T-helper 9 cell (primary cell): ENCODE results near the gene ARHGAP6.
"Not testable (repeated sequence)": the region's sequence is repeated elsewhere in the genome, so short reads cannot be mapped to it uniquely, and the experiment has no call there.

Experiments used
- DNase-seq: peaks from one replicate; pipeline ENCODE4 v3.0.0-alpha.2; 2020

ARHGAP6 gene

DNA sequence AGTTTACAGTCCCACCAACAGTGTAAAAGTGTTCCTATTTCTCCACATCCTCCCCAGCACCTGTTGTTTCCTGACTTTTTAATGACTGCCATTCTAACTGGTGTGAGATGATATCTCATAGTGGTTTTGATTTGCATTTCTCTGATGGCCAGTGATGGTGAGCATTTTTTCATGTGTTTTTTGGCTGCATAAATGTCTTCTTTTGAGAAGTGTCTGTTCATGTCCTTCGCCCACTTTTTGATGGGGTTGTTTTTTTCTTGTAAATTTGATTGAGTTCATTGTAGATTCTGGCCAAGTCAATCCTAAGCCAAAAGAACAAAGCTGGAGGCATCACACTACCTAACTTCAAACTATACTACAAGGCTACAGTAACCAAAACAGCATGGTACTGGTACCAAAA, 146.5 kb downstream of the ARHGAP6 start:
- not testable (repeated sequence) for DNase-seq

GRCh38 chrX:11509786-11510185, 155.9 kb downstream of the ARHGAP6 start:
- DNase-seq, result no peak

- no peak for DNase-seq
Observed at GRCh38 chrX:11504234-11504633, 161.5 kb downstream of the ARHGAP6 start.

GRCh38 chrX:11499076-11500044, 166.4 kb downstream of the ARHGAP6 start:
- no peak for DNase-seq

DNA sequence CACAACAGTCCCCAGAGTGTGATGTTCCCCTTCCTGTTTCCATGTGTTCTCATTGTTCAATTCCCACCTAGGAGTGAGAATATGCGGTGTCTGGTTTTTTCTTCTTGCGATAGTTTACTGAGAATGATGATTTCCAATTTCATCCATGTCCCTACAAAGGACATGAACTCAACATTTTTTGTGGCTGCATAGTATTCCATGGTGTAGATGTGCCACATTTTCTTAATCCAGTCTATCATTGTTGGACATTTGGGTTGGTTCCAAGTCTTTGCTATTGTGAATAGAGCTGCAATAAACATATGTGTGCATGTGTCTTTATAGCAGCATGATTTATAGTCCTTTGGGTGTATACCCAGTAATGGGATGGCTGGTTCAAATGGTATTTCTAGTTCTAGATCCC, 174.3 kb downstream of the ARHGAP6 start:
- not testable (repeated sequence) for DNase-seq

DNA sequence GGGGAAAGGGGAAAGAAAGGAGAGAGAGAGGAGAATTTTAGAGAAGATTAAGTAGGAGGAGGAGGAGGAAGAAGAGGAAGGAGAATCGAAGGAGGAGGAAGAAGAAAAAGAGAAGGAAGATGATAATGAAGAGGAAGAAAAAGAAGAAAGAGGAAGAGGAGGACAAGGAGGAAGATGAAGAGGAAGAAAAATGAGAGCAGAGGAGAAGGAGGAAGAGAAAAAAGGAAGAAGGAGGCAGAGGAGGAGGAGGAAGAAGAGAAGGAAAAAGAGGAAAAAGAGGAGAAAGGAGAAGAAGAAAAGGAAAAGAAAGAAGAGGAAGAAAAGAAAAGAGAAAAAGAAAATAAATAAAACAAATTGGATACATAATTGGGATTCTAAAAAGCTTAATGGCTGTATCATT, 181.4 kb downstream of the ARHGAP6 start:
- no peak for DNase-seq

DNA sequence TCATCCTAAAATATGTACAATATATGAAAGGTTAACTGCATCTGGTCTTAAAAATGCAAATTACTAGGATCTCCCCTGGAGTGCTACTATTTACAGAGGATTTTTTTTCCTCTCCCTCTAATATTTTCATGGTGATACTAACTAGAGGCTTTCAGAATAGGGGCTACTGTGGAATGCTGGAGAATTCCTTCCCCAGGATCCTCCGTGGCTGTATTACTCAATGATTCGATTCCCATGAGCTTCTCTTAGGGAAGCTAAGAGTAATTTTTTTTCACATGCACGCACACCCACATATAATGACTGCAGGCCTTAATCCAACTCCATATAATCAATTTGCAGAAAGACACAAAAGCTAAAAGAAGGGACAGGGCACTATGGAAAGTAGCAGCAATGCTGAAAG, 184.7 kb downstream of the ARHGAP6 start:
- no peak for DNase-seq

DNA sequence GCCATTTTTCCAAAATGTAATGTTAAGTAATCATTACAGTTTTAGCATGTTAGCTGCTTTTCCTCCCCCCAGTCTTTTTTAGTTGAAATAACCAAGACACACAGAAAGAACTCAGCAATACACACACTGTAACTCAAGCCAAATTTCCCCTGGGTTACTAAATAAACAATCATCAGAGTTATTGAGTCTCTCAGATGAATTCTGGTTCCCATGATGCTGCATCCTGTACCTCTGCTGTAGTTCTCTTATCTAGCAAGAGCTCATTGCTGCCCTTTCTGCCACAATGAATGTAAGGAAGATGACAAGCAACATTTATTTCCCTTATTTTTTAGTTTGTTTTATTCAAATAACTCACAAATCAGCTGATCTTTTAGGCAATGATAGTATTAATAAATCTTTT, 185.1 kb downstream of the ARHGAP6 start:
- no peak for DNase-seq

DNA sequence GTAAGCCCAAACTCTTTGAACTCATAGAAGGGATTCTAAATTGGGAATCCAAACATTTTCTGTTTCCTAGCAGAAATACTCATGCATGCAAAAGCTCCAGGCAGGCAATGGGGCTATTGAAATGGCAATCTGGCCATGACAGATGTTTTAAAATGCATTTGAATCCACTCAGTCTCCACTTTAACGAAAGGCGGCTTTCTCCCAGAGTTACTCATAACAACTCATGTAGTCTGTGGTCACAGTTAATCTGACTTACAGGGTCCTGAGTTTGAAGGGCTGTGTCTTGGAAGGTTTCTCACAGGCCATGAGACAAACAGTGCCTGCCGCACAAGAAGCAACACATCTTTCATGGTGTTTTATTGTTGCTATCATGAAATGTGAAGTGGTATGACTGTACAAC, 186.8 kb downstream of the ARHGAP6 start:
- DNase-seq, result no peak

- no peak for DNase-seq
Observed at GRCh38 chrX:11478026-11478425, 187.7 kb downstream of the ARHGAP6 start.

GRCh38 chrX:11474576-11474975, 191.1 kb downstream of the ARHGAP6 start:
- no peak for DNase-seq

DNA sequence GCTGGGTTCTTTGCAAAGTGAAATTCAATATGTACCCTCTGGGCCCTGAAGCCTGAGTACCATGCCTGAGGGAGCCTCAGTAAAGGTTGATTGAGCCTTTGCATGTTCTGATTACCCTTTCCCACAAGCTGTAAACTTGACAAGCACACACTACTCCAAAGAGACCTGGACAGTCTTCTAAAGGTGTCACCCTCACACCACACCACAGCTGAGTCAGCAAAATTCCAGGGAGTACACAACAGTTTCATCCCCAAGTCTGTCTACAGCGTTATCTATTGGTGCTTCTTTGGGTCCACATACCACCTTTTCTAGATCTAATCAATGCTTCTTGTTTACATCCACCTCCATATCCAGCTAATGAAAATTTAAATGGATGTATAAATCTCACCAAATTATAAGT, 191.7 kb downstream of the ARHGAP6 start:
- DNase-seq, result no peak

DNA sequence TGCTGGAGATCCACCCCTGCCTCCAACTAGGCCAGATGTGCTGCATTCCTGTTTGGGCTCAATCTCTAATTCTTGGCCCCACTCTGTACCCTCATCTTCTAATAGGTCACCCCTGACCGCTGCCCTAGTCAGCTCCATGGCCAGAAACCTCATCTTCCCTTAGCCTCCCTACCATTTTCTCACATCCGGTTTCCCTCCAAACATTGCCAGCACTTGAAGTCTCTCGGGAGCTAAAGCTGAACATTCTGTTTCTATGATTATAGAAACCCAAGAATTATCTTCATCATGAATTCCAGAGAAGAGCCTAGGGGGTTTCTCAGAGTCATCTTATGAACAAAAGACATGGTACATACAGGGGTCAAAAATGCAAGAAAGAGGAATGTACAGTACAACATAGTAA, 192.8 kb downstream of the ARHGAP6 start:
- no peak for DNase-seq

- DNase-seq, result no peak
Observed at GRCh38 chrX:11472381-11472780, 193.3 kb downstream of the ARHGAP6 start.

- no peak for DNase-seq
Observed at GRCh38 chrX:11470250-11470974, 195.3 kb downstream of the ARHGAP6 start.

GRCh38 chrX:11465648-11466411, 199.9 kb downstream of the ARHGAP6 start:
- no peak for DNase-seq

DNA sequence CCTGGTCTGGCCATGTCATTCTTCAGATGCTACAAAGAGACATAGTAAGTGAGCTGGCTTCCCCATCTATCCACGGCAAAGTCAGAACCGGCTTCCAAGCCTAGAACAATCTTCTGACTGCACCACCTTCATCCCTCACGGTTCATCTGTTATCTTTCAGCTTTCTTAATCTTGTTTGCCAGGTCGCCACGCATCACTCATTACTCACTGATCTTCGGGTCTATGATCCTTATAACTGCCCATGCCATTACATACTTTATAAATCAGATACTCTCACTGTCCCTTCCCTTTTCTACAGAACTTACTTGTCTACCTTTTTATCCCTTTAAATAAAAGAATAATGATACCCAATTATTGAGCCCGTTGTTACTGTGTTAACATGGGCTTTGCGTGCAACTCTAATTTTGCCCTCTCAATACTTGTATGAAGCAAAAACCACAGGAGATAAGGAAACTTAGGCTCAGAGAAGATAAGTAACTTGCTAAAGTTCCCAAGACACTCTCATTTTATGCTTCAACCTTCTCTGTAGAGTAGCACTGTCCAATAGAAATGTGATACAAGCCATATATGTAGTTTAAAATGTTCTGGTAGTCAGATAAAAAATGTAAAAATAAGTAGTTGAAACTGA, 200.8 kb downstream of the ARHGAP6 start:
- DNase-seq, result no peak

DNA sequence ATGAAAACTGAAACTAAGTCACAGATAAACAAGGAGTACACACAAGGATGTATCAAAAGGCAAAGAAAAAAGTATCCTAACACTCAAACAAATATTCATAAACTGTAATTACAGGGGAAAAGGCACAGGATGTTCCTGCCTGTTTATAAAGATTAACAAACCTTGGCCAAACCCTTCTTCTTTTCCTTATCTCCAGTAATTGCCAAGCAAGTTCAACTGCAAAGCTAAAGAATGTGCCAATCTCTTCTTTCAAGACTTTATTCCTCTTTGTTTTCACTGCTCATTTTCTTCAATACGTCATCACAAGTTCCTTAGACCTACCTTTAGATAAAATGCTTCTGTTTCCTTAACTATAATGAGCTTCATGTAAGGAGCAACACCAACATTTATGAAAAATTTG, 201.3 kb downstream of the ARHGAP6 start:
- no peak for DNase-seq

DNA sequence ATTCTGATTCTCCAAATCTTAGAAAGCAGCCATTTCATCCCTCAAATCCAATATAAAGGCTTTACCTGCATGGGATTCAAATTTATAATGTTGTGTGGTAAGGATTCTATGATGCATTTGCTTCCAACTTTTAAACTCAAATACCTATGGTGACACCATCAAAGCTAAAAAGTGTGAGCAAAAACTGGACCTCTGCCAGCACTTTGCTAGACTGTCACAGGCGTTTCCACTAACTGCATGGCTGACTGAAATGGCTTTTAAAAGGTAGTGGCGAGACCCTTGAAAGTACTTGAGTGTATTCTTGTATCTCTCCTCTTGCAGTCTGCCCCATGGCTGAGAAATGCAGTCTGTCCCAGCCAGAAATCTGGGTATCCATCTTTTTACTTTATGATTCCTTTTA, 203.1 kb downstream of the ARHGAP6 start:
- no peak for DNase-seq

DNA sequence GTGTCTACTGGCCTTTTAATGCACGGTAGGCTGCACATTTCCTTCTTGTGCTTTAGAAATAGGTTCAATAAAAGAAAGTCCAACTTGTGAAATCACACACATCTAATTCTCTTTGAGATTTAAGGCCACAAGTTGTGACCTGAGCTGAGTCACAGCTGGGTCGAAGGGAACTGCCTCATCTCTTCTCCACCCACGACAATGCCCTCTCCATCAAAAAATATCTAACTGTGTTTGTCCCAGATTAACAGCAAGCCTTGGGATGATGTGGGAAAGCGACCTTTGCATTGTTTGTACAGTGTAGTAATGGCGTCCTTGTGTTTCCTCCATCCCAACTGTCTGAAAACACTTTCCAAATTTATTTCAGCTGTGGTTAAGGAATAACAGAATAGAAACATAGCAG, 203.6 kb downstream of the ARHGAP6 start:
- DNase-seq, result no peak

DNA sequence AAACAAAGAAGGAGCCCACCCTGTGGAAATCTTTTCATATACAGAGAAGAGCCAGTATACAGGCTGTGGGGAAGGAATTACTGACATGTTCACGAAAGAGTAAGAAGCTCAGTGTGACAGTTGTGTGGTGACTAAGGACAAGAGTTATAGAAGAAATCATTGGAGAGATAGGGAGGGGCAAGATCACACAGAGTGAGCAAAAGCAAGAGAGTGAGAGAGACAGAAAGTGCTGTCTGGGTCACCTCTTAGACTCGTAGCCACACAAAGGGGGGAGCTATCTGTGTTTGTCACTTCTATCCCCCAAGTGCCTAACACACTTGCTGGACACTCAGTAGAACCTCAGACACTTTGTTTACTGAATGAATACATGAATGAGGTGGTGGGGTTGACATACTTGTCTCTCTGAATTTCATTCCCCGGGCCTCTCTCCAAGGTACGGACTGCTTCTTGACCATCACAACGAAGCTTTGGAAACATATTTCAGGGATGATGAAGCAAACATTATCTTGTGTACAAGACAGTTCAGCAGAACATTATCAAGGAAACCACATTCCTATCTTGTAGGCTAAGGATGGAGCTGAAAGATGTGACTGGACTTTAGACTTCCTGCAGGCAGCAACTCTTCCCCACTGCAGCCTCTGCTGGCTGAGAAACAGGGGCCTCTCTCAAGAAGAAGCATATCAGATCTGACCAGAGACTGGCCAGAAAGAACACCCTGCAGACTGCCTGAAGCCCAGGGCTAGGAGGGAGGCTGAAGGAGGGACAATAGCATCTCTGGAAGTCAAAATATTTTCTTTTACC, 204.3 kb downstream of the ARHGAP6 start:
- no peak for DNase-seq

DNA sequence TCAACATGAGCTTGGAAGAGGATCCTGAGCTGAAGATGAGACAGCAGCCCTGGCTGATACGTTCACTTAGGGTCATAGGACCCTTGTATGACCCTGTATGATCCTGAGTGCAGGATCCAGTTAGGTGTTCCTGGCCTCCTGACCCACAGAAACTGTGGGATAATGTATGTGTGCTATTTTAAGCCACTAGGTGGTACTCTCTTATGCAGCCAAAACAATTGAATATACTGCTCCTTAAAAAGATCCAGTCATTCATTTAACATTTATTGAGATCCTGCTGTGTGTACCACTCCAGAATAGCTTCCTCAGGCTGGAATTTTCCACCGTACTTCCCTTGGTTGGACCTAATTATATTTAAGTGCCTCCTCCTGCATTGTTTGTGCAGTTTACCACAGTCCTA, 205.4 kb downstream of the ARHGAP6 start:
- no peak for DNase-seq
